ENCODE results near the gene NUP42.
A peak's percentile ranks its signal among the peaks of the same experiment; 100 is the strongest.

The NUP42 gene

DNA sequence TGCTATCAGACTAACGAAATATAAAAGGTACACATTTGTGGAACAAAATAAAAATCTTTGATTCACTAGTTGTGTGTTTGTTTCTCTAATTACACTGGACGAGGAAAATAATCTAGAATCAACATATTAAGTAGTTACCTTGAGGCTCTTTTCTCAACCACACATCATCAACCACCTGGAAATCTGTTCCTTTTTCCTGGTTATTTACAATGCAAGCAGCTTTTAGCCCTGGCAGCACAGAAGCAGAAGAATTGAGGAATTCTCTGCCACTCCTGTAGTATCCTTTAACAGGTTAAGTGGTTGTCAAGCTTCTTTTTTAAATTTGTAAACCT lies 23.7 kb downstream of the NUP42 start:
- DNase-seq (ENCODE audit: low spot score), result no peak

DNA sequence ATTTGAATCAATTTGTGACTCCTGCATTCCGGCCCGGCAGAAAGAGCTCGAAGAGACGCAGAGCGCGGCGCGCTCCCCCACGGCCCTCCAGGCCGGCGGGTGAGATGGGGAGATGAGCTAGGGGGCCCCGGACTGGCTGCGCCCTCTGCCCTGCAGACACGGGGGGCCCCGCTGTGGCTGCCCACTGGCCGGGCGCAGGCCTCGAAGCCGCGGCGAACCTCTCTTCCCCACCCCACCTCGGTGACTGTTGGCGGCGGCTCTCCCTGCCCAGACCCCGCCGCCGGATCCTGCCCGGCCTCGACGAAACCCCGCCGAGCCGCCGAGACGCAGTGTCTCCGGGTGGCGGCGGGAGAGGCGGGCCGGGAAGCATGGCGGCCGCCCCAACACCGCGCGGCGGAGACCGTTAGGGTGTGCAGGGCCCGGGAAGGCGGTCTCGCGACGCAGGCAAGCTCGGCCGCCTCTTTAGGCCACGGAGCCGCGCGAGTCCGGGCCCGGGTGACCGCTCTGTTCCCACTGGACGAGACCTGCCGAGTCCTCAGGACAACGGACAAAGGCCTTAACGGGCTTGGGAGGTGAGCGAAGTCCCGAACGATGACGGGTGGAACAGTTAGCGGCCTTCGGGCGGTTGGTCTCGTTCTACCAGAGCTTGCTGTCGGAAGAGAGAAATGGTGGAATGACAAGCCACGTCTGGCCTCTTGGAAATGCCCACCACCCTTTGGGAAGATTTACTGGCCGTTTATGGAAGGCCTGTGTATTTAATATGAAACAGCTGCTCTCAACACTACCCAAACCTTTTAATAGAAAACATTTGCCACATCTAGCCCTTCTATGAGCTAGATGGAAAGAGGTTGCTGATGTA lies 24.3 kb downstream of the NUP42 start:
- TF ChIP-seq, protein P1, sequence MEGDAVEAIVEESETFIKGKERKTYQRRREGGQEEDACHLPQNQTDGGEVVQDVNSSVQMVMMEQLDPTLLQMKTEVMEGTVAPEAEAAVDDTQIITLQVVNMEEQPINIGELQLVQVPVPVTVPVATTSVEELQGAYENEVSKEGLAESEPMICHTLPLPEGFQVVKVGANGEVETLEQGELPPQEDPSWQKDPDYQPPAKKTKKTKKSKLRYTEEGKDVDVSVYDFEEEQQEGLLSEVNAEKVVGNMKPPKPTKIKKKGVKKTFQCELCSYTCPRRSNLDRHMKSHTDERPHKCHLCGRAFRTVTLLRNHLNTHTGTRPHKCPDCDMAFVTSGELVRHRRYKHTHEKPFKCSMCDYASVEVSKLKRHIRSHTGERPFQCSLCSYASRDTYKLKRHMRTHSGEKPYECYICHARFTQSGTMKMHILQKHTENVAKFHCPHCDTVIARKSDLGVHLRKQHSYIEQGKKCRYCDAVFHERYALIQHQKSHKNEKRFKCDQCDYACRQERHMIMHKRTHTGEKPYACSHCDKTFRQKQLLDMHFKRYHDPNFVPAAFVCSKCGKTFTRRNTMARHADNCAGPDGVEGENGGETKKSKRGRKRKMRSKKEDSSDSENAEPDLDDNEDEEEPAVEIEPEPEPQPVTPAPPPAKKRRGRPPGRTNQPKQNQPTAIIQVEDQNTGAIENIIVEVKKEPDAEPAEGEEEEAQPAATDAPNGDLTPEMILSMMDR (IDR thresholded peaks at IDR 0.05; ENCODE audit: extremely low read depth, missing control alignments), result no peak

More for the DNA sequence above, 23.7 kb downstream of the NUP42 start:
- TF ChIP-seq, protein P1 (IDR thresholded peaks at IDR 0.05; ENCODE audit: extremely low read depth, missing control alignments), result no peak

DNA sequence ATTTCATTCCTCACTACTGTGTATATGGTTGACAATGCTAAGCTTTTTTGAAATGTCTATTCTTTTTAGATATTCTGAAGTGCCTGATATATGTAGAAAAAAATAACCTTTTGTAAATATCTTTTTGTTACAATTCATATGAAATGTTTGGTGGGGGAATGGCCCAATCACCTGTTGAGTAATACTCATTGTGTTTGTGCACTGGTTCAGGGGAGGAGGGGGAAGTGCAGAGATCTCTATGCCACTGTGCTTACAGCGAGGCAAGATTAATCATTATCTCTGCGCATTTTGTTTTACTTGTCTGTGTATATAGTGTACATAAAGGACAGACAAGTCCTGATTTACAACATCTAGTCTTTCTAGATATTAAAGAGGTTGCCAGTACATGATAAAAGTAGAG lies 25.2 kb downstream of the NUP42 start:
- TF ChIP-seq, protein P1 (IDR thresholded peaks at IDR 0.05; ENCODE audit: extremely low read depth, missing control alignments), result no peak
- DNase-seq (ENCODE audit: low spot score), result no peak

More for the DNA sequence above, 24.3 kb downstream of the NUP42 start:
- DNase-seq (ENCODE audit: low spot score), result peak; percentile 51

DNA sequence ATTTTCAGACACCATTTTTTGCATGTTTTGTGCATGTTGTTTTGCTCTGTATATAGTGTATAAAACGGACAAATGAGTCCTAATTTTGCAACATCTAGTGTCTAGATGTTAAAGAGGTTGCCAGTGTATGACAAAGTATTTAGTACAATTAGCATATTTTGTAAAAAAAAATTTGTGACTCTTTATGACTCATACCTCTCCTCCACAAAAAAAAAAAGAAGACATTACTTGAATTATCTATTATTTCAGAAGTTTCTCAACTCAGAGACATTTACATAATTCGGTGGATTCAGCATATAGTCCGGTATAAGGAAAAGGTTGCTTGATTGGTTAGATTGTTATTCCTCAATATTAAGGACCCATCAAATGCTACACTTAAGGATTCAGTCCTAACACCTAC lies 26.0 kb downstream of the NUP42 start:
- TF ChIP-seq, protein P1 (IDR thresholded peaks at IDR 0.05; ENCODE audit: extremely low read depth, missing control alignments), result no peak
- no peak for DNase-seq (ENCODE audit: low spot score)

DNA sequence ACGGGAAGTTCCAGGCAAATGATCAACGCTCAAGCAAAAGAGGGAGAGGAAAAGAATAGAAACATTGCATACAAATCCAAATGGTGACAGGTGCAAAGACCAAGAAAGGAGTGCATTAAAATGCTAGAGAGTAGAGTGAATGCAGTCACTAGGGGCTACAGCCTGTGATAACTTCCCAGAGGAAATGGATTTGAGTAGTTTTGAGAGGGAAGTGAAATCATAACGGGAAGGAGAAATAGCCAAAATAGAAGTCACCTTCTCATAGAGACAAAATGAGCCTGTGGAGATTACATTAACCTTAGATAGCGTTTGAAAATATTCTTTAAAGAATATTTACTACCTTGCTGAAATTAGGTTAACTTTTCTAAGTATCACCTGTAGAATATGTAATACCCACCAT lies 26.5 kb downstream of the NUP42 start:
- TF ChIP-seq, protein P1 (IDR thresholded peaks at IDR 0.05; ENCODE audit: extremely low read depth, missing control alignments), result no peak
- no peak for DNase-seq (ENCODE audit: low spot score)

DNA sequence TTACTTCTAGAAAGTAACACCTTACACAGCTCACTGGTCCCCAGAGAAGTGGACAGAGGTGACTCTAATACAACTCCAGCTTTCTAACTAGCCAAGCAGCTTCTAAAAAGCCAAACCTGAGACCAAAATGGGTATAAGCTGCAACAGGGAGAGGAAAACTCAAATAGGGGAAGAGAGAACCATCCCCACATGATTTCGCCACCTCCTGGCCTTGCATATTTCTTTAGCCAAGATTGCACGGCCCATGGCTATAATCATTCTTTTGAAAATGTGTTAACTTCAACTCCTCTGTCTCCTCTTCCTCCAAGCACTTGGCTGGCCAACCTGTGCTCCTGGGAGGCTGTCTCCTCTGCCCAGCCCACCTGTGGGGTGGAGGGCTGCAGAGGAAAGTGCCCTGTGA lies 28.7 kb downstream of the NUP42 start:
- no peak for DNase-seq (ENCODE audit: low spot score)

DNA sequence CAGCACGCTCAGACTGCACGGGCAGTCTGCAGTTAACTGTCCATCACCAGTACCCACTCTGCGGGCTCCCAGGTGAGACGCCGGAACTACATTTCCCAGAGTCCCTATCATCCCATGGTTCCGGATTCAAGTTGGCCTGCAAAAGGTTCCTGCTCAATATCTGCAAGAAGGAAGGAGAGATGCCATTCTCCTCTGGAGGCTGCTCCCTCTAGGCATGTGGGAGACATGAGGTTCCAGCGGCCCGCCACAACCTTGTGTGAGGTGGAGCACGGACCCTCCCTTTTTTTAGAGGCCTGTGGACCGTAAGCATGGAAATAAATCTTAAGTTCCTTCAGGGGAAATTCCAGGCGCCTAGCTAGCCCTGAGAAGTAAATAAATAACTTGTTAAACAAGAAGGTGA lies 29.7 kb downstream of the NUP42 start:
- TF ChIP-seq, protein P1 (IDR thresholded peaks at IDR 0.05; ENCODE audit: extremely low read depth, missing control alignments), result no peak
- DNase-seq (ENCODE audit: low spot score), result no peak

More for the DNA sequence above, 28.7 kb downstream of the NUP42 start:
- TF ChIP-seq, protein P1 (IDR thresholded peaks at IDR 0.05; ENCODE audit: extremely low read depth, missing control alignments), result no peak
